Posterior vena cava (tissue), 2 donors: ENCODE results near the gene NCKAP5. TPM values are rescaled to one million over a fixed set of nuclear protein-coding genes. Genes with fewer than 3 reads are reported as not detected.
"Not testable (repeated sequence)": the region's sequence is repeated elsewhere in the genome, so short reads cannot be mapped to it uniquely, and the experiment has no call there.

Experiments used
- DNase-seq: peaks from one replicate; pipeline ENCODE4 v3.0.0-alpha.2; 2020; ENCODE audit warnings: low spot score
- intact Hi-C, 2 donors: fragments of 100-400 bp; cut with DNase I; formaldehyde crosslinking; loops; one replicate each; pipeline versions ENCODE4 v1.14.1 to v1.14.2; 2022 to 2023
- total RNA-seq, 2 donors: library from RNA; stranded (reverse); fragmentation: NEBNext Ultra II Directional; extraction: Animal tissue kit (Norgen Biotek cat#: 25700); gene quantifications; one replicate each; pipeline ENCODE4 v1.2.1, GENCODE V29; 2021
- donor health status: DM: yes; HTN: yes; CAD: no.
- donor health status: DM: yes; HTN: yes; CAD: no.

Gene NCKAP5
- total RNA-seq, 2 donors from 2014 or later, result 2.0 to 2.1 TPM

DNA sequence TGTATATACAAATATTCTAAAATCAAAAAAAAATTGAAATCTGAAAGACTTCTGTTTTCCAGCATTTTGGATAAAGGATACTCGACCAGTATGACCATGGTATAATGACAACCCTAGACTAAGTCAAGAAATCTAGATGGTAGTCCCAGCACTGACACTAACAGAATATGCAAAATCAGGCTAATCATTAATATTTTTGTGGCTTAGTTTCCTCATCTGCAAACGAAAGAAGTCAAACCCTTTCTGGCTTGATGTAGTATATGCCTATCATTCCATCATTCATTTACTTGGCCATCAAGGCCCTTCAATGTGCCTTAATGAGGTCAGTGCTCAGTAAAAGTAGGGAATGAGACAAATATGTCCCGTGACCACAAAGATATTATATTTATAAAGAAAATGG, 83.5 kb downstream of the NCKAP5 start:
- no peak for DNase-seq
- intact Hi-C loops, result no loop called here

GRCh38 chr2:133484106-133484505, 84.2 kb downstream of the NCKAP5 start:
- no peak for DNase-seq
- intact Hi-C loops, result no loop called here

GRCh38 chr2:133483181-133483580, 85.1 kb downstream of the NCKAP5 start:
- intact Hi-C loops, result no loop called here
- DNase-seq, result no peak

- intact Hi-C loops, result no loop called here
- DNase-seq, result no peak
Observed at GRCh38 chr2:133480707-133481429, 87.4 kb downstream of the NCKAP5 start.

DNA sequence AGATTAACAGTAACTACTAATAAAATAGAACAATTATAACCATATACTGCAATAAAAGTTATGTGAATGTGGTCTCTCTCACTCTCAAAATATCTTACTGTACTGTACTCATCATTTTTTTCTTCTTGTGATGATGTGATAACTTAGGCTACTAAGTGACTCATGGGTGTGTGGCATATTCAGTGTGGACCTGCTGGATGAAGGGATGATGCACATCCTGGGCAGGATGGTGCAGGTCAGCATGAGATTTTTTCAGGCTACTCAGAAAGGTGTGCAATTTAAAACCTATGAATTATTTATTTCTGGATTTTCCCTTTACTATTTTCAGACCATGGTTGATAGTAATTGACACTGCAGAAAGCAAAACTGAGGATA, 90.7 kb downstream of the NCKAP5 start:
- intact Hi-C loops, result no loop called here
- no peak for DNase-seq

DNA sequence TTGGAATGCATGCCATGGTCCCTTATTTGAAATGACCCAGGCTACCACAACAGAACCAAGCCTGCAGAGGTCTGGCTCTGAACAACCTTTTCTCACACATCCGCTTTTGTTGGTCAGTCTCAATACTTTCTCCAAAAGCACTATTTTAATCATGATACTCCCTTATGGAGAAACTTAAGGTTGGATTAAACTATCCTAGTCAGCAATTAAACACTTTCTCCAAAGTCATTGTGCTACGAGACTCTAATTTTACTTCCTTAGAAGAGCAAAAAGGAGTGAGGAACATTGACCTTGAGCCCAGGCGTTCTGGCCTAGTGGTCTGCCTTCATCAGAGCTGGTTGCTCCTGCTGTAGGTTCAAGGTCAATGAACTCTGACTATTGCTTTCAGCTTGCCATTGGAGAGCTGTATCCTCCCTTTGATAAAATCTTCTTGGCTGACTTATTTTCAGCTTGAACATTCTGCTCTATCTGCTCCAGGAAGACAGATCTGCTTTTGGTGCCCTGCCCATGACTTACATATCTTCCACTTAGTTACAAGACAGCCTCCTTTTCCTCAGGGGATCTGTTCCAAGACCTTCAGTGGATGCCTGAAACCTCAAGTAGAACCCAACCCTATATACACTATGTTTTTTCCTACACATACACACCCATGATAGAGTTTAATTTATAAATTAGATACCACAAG, 91.2 kb downstream of the NCKAP5 start:
- no peak for DNase-seq
- intact Hi-C loops, result no loop called here

DNA sequence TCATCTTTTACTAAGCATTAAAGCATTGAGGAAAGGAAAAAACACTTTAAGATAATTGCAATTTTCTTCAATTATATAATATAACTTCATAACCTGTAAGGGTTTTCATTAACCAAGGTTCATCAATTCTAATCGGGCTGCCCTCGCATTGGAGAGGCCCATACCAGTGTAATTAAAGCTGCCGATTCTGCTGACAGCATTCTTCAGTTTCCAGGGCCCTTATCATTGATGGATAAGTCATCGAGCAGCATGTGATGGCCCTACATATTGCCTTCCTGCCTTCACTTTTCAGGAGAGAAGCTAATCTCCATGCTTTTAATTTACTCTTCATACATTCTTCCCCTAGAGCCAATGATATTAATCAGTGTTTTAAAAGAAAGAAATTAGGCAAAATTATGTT, 92.0 kb downstream of the NCKAP5 start:
- intact Hi-C loops, result no loop called here
- no peak for DNase-seq

DNA sequence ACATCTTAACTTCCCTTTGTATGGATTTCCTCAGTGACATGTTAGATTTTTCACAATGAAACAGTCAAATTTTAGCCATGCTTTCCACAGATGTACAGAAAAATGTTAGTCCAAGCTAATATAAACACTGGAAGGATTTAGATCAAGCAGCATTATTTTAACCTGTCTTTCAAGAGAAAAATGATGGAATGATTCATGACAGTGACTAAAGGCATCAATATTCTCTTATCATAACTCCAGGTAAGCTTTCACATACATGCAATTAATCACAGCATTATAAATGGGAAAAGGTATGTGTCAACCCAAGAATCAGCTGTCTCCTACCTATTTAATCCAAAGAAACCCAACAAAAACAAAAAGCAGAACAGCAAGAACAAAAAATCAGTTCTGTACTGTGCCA, 92.7 kb downstream of the NCKAP5 start:
- DNase-seq, result no peak
- intact Hi-C loops, result no loop called here

GRCh38 chr2:133470446-133470845, 97.8 kb downstream of the NCKAP5 start:
- DNase-seq, intact Hi-C loops: not testable (repeated sequence)

GRCh38 chr2:133462811-133463210, 105.5 kb downstream of the NCKAP5 start:
- no peak for DNase-seq

DNA sequence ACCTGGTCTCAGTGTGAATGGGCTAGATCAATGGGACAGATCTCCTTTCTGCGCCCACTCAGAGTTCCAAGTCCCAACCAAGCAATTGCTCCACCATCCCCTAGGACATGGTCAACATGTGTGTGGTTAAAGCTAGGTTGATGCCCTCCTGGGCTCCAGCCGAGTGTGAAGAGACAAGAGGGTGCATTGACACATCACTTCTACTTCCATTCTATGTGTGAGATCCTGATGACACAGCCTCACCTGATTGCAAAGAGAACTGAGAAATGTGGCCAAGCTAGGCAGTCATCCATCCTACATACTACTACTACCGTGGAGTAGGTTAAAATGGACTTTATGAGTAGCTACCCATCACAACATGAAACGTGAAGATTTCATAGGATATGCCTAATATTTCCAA, 106.8 kb downstream of the NCKAP5 start:
- DNase-seq, result no peak
- intact Hi-C loops, result no loop called here

More at GRCh38 chr2:133462811-133463210, 105.5 kb downstream of the NCKAP5 start:
- intact Hi-C loops, result no loop called here

DNA sequence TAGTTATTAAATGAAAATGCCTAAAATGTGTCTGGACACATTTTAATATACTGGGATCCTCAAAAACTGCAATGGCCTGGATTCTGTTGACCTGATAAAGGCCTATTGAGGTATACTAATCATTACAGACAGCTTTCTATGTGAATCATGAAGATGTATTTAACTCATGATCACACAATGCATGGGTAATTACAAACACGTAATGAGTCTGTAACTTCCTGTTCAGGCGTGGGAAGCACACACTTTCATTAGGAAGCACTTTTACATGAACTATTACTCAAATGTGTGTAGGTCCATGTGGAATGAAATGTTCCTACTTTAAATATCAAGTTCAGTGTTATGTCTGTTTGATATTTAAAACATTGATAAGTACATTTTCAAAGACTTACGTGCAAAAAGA, 108.7 kb downstream of the NCKAP5 start:
- no peak for DNase-seq
- intact Hi-C loops, result loop anchor here in 1 of 2 donors (2.0 kb wide), 1 partner anchor 53 kb away; no protein-coding TSS in a partner anchor

DNA sequence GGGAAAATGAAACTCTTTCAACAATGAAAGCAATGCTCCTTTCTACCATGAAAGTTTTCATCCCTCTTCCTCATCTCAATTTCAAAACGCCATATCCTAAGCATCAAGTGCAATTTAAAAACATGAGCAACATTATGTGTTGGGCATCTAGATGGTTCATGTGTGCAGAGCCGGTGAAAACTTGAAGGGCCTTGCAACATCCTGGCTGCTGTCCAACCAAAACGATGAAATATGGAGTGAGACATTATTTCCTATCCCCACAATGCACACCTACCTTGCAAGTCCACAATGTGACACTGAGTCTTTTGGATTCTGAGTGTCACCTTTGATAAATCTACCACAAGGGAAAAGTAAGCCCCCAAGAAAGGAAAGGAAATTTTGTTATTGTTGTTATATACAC, 110.0 kb downstream of the NCKAP5 start:
- intact Hi-C loops, result loop anchor here in 1 of 2 donors (2.0 kb wide), 1 partner anchor 51 kb away; no protein-coding TSS in a partner anchor
- no peak for DNase-seq

GRCh38 chr2:133457861-133458260, 110.4 kb downstream of the NCKAP5 start:
- intact Hi-C loops, result loop anchor here in 1 of 2 donors (2.0 kb wide), 1 partner anchor 51 kb away; no protein-coding TSS in a partner anchor
- DNase-seq, result no peak

DNA sequence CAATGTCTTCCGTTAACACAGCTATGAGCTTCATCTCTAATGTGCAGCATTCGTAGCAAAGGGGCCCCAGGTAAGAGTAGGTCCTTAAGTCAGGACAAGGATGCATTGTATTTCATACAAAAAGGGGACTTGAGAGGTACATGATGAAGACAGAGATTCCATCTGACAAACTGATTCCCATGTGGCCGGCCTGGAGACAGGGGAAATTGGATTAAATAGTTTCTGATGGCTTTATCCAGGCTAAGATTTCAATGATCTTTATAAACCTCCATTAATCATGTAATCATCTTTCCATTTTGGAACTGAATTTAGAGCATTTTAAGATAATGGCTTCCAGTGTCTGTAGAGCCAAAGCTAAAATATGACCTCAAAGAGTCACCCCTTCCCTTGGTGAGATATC, 111.3 kb downstream of the NCKAP5 start:
- no peak for DNase-seq
- intact Hi-C loops, result no loop called here

DNA sequence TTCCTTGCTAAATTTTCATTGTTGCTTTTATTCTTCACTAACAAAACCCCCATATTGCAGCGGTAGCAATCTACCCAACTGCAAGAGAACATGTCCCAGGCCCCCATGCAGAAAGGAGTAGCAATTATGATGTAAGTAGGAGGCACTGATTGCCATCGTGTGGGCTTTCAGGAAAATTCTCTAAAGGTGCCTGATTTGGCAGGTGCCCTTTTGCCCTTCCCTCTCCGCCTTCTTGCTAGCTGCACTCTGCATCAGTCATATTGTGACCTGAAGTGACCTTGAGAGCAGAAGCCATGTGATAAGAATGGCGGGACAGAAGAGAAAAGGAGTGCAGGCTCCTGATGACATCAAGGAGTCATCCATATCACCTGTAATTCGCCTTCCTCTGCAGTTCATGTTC, 112.1 kb downstream of the NCKAP5 start:
- intact Hi-C loops, result no loop called here
- no peak for DNase-seq

- DNase-seq, result no peak
- intact Hi-C loops, result no loop called here
Observed at GRCh38 chr2:133453032-133453431, 115.2 kb downstream of the NCKAP5 start.

DNA sequence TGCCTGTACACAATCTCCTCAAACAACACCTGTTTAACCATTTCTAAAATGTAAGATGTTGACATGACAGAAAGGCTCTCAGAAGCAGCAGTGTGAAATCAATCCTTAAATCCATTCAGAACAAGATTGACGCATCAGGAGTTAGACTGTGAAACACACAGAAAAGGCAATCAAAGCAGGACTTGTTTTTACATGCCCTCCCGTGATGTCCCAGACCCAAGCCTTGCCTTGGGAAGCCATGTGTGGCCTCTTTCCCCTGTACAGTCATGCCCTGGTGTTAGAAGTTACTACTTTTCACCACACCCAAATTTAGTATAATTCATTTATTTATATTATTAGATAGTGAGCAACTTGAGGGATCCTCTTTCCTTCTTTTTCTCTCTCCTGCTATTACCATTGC, 115.7 kb downstream of the NCKAP5 start:
- DNase-seq, result no peak
- intact Hi-C loops, result no loop called here

GRCh38 chr2:133452146-133452545, 116.1 kb downstream of the NCKAP5 start:
- DNase-seq, result no peak
- intact Hi-C loops, result no loop called here

DNA sequence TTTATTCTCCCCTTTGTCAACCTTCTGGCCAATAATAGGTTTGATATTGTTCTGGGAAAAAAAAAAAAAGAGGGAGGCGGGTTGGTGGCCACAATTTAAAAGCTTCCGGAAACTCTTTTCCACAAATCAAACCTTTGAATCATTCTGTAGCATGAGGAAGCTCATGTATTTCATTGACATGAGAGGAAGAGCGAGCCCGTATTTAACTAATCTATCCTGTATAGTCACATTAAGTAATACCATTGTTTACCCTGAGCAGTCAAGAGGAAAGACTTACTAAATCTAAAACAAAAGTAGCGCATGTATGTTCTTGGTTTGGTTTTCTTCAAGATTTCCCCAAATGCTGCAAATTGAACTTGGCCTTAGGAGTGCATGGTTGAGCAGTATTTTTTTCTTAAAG, 120.1 kb downstream of the NCKAP5 start:
- intact Hi-C loops, result no loop called here
- DNase-seq, result no peak

DNA sequence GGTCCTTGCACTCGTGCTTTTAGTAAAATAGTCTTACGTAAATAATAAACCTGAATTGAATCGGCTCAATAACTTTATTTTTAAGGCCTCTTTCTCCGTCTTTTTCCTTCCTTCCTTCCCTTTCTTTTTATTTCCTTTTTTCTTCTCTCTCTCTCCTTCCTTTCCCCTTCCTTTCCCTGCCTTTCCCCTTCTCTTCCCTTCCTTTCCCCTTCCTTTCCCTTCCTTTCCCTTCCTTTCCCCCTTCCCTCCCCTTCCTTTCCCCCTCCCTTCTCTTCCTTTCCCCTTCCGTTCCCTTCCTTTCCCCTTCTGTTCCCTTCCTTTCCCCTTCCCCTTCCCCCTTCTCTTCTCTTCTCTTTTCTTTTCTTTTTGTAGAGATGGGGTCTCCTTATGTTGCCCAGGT, 121.0 kb downstream of the NCKAP5 start:
- intact Hi-C loops, result no loop called here
- no peak for DNase-seq
